Naive thymus-derived CD4-positive, alpha-beta T cell (primary cell): Measurements from ENCODE around the gene HOTAIR. TPM values are rescaled to one million over a fixed set of nuclear protein-coding genes. Genes with fewer than 3 reads are reported as not detected.

Source experiments
- ATAC-seq: fragments of 150-1000 bp; cut with Tn5 transposase; 2 replicates; pipeline ENCODE4 v1.10.0; 2021; ENCODE audit warnings: mild to moderate bottlenecking, moderate library complexity
- CTCF ChIA-PET: fragments of 350-600 bp; sonication (Branson Sonifier 250); formaldehyde crosslinking; loops from one replicate; lab custom pipeline; 2021; ENCODE audit warnings: antibody characterized with exemption; lab: Charles Lee
- POLR2A ChIA-PET: fragments of 350-600 bp; sonication (Branson Sonifier 250); formaldehyde crosslinking; loops from one replicate; lab custom pipeline; 2021; ENCODE audit warnings: antibody characterized with exemption, inconsistent platforms; lab: Charles Lee
- DNase-seq, 9 donors: peaks; one replicate each; pipeline versions ENCODE4 v3.0.0 to v3.0.0-alpha.2; 2020 to 2022; ENCODE audit warnings: mixed read lengths in 1 of 9
- H3K27ac ChIP-seq: one replicate; pipeline ENCODE4 v1.7.0; 2013; ENCODE audit warnings: mild to moderate bottlenecking, low read depth, low read length, moderate library complexity
- H3K27me3 ChIP-seq, 2 donors: one replicate each; pipeline ENCODE4 v1.7.0; 2013; ENCODE audit warnings: low read length in 2 of 2, mild to moderate bottlenecking in 2 of 2, moderate library complexity in 2 of 2; ENCODE audit not compliant: control insufficient read depth in 2 of 2, insufficient read depth in 2 of 2
- H3K36me3 ChIP-seq, 3 experiments: 1 replicate in 2 of 3; 2 replicates in 1 of 3; pipeline ENCODE4 v1.7.0; 2013; ENCODE audit warnings: low read length in 3 of 3, mild to moderate bottlenecking in 3 of 3, moderate library complexity in 1 of 3; ENCODE audit not compliant: insufficient read depth in 3 of 3, control insufficient read depth in 2 of 3
- H3K4me1 ChIP-seq, 2 donors: one replicate each; pipeline ENCODE4 v1.7.0; 2013; ENCODE audit warnings: low read length in 2 of 2, mild to moderate bottlenecking in 2 of 2, moderate library complexity in 1 of 2; ENCODE audit not compliant: control insufficient read depth in 2 of 2, insufficient read depth in 2 of 2
- H3K4me3 ChIP-seq: 2 replicates; pipeline ENCODE4 v1.7.0; 2013; ENCODE audit warnings: mild to moderate bottlenecking, low read length
- H3K9me3 ChIP-seq, 3 experiments: 1 replicate in 2 of 3; 2 replicates in 1 of 3; pipeline ENCODE4 v1.7.0; 2013; ENCODE audit warnings: low read length in 3 of 3; ENCODE audit not compliant: control insufficient read depth in 2 of 3
- H3K27ac Mint-ChIP-seq, 9 donors: one replicate each; pipeline ENCODE4 v1.8.0; 2020 to 2022; ENCODE audit warnings: mixed read lengths in 9 of 9, mild to moderate bottlenecking in 8 of 9, moderate library complexity in 5 of 9, inconsistent platforms in 2 of 9
- H3K27me3 Mint-ChIP-seq, 5 donors: one replicate each; pipeline ENCODE4 v1.8.0; 2021 to 2022; ENCODE audit warnings: mixed read lengths in 5 of 5, mild to moderate bottlenecking in 1 of 5
- H3K36me3 Mint-ChIP-seq, 5 donors: one replicate each; pipeline ENCODE4 v1.8.0; 2020 to 2022; ENCODE audit warnings: mixed read lengths in 5 of 5, mild to moderate bottlenecking in 3 of 5, inconsistent platforms in 1 of 5
- H3K4me1 Mint-ChIP-seq, 7 donors: one replicate each; pipeline ENCODE4 v1.8.0; 2020 to 2022; ENCODE audit warnings: mixed read lengths in 7 of 7, mild to moderate bottlenecking in 3 of 7, inconsistent platforms in 1 of 7
- H3K4me3 Mint-ChIP-seq, 10 donors: one replicate each; pipeline ENCODE4 v1.8.0; 2020 to 2022; ENCODE audit warnings: mild to moderate bottlenecking in 10 of 10, mixed read lengths in 10 of 10, moderate library complexity in 6 of 10, inconsistent platforms in 2 of 10
- H3K9me3 Mint-ChIP-seq, 11 donors: one replicate each; pipeline ENCODE4 v1.8.0; 2020 to 2022; ENCODE audit warnings: mixed read lengths in 11 of 11, mild to moderate bottlenecking in 4 of 11, inconsistent platforms in 1 of 11, moderate library complexity in 1 of 11
- intact Hi-C, 2 donors: fragments of 100-400 bp; cut with micrococcal nuclease; formaldehyde crosslinking; loops; one replicate each; pipeline ENCODE4 v1.15.1; 2023
- polyA plus RNA-seq, 2 donors: library from polyadenylated mRNA; unstranded; fragments of 300-500 nt; fragmentation: Illumina TruSeq; gene quantifications; one replicate each; pipeline ENCODE4 v1.2.3, GENCODE V29; 2021
- total RNA-seq, 6 experiments: library from RNA in 5 of 6; stranded (reverse) in 5 of 6; gene quantifications; 1 replicate in 5 of 6; 2 replicates in 1 of 6; pipeline ENCODE4 v1.2.3 and lab custom pipeline; 2021 to 2026

The HOTAIR gene
- total and polyA plus RNA-seq, 7 experiments from 2014 or later: not detected

GRCh38 chr12:54019924-54020590 is 45.3 kb upstream of the HOTAIR start:
- Mint-ChIP-seq H3K27ac (no peak overlapping the region), H3K36me3 (no peaks in the 10 kb centered on the region)
- DNase-seq: no peak

GRCh38 chr12:54019091-54019811 is 44.5 kb upstream of the HOTAIR start:
- CTCF ChIA-PET: no interaction called here
- Histone ChIP-seq H3K27me3 (peaks cover 16 to 51% of the 10 kb centered on the region in 2 donors), H3K9me3 (no peaks in the 10 kb centered on the region), H3K27ac (no peak overlapping the region), H3K36me3 (no peaks in the 10 kb centered on the region), H3K4me3 (no peak overlapping the region), H3K4me1 (peaks cover 7 to 15% of the 10 kb centered on the region in 2 donors)
- Mint-ChIP-seq H3K27me3 (peaks cover 71 to 91% (median 78%) of the 10 kb centered on the region in 5 donors), H3K27ac (no peak overlapping the region), H3K4me1 (peaks cover 6 to 33% (median 18%) of the 10 kb centered on the region in 7 donors), H3K36me3 (no peaks in the 10 kb centered on the region), H3K9me3 (peaks cover 0 to 3% (median 0%) of the 10 kb centered on the region in 11 donors), H3K4me3 (peak overlapping the region in 5 of 10 donors; percentile 7 to 66 (median 29))
- DNase-seq (no peak), ATAC-seq (no peak)
- intact Hi-C loops: no loop called here
- POLR2A ChIA-PET: no interaction called here

More at GRCh38 chr12:54019924-54020590, 45.3 kb upstream of the HOTAIR start:
- Mint-ChIP-seq H3K4me3 (peak overlapping the region in 4 of 10 donors; percentile 7 to 69 (median 46)), H3K9me3 (peaks cover 0 to 3% (median 0%) of the 10 kb centered on the region in 11 donors), H3K4me1 (peaks cover 0 to 26% (median 13%) of the 10 kb centered on the region in 7 donors), H3K27me3 (peaks cover 68 to 91% (median 75%) of the 10 kb centered on the region in 5 donors)
- ATAC-seq: no peak
- no peak overlapping the region for H3K4me3 ChIP-seq
- peaks cover under 1 to 15% of the 10 kb centered on the region in 2 donors for H3K4me1 ChIP-seq
- intact Hi-C loops: no loop called here
- CTCF ChIA-PET: interaction anchor here (0.7 kb wide), 1 partner anchor 188 kb away, joined by 3 read pairs; no protein-coding TSS in a partner anchor
- H3K36me3 ChIP-seq: no peaks in the 10 kb centered on the region
- H3K27me3 ChIP-seq: peaks cover 11 to 42% of the 10 kb centered on the region in 2 donors
- no peak overlapping the region for H3K27ac ChIP-seq
- POLR2A ChIA-PET: no interaction called here
- H3K9me3 ChIP-seq: no peaks in the 10 kb centered on the region

GRCh38 chr12:54018468-54018984 is 43.8 kb upstream of the HOTAIR start:
- peak overlapping the region in 1 of 9 donors; percentile 16 for H3K27ac Mint-ChIP-seq
- POLR2A ChIA-PET: no interaction called here

GRCh38 chr12:54017878-54018467 is 43.2 kb upstream of the HOTAIR start:
- POLR2A ChIA-PET: interaction anchor here (1.0 kb wide), 1 partner anchor 183 kb away, joined by 4 read pairs; no protein-coding TSS in a partner anchor
- peak overlapping the region; percentile 69 to 89 (median 84) for H3K4me3 Mint-ChIP-seq
- ATAC-seq: peak; percentile 86

More at GRCh38 chr12:54018468-54018984, 43.8 kb upstream of the HOTAIR start:
- Histone ChIP-seq H3K4me1 (peaks cover 7 to 15% of the 10 kb centered on the region in 2 donors), H3K9me3 (no peaks in the 10 kb centered on the region), H3K36me3 (no peaks in the 10 kb centered on the region), H3K4me3 (peak overlapping the region; percentile 58), H3K27me3 (peaks cover 16 to 58% of the 10 kb centered on the region in 2 donors), H3K27ac (no peak overlapping the region)
- Mint-ChIP-seq H3K4me3 (peak overlapping the region in 9 of 10 donors; percentile 42 to 89 (median 84)), H3K9me3 (peaks cover 0 to 4% (median 0%) of the 10 kb centered on the region in 11 donors), H3K27me3 (peaks cover 68 to 92% (median 78%) of the 10 kb centered on the region in 5 donors), H3K4me1 (peaks cover 6 to 33% (median 18%) of the 10 kb centered on the region in 7 donors), H3K36me3 (no peaks in the 10 kb centered on the region)
- intact Hi-C loops: loop anchor here in 1 of 2 donors (1.0 kb wide), 1 partner anchor 14 kb away; no protein-coding TSS in a partner anchor
- DNase-seq (no peak), ATAC-seq (no peak)
- CTCF ChIA-PET: no interaction called here

GRCh38 chr12:54017027-54017788 is 42.5 kb upstream of the HOTAIR start:
- Mint-ChIP-seq H3K4me1 (peaks cover 6 to 33% (median 18%) of the 10 kb centered on the region in 7 donors), H3K27ac (peak overlapping the region in 4 of 9 donors; percentile 19 to 72 (median 29)), H3K36me3 (no peaks in the 10 kb centered on the region), H3K27me3 (peaks cover 69 to 92% (median 78%) of the 10 kb centered on the region in 5 donors), H3K9me3 (peaks cover 0 to 4% (median 0%) of the 10 kb centered on the region in 11 donors), H3K4me3 (peak overlapping the region; percentile 69 to 89 (median 84))
- peaks cover 16 to 55% of the 10 kb centered on the region in 2 donors for H3K27me3 ChIP-seq
- no peaks in the 10 kb centered on the region for H3K9me3 ChIP-seq
- H3K27ac ChIP-seq: no peak overlapping the region
- intact Hi-C loops: loop anchor here (1.0 to 2.0 kb wide), 2 partner anchors 11 to 14 kb away; no protein-coding TSS in a partner anchor
- peaks cover 7 to 15% of the 10 kb centered on the region in 2 donors for H3K4me1 ChIP-seq
- peak overlapping the region; percentile 58 for H3K4me3 ChIP-seq
- no peaks in the 10 kb centered on the region for H3K36me3 ChIP-seq
- DNase-seq: no peak
- ATAC-seq: peak; percentile 31
- CTCF ChIA-PET: interaction anchor here (0.8 to 1.8 kb wide), 5 partner anchors 11 to 184 kb away, joined by 3 to 8 read pairs (median 3); partner anchors contain the start of gene HOXC5
- POLR2A ChIA-PET: interaction anchor here (0.7 to 1.4 kb wide), 6 partner anchors 8 to 371 kb away, joined by 3 to 6 read pairs (median 4); no protein-coding TSS in a partner anchor

More at GRCh38 chr12:54017878-54018467, 43.2 kb upstream of the HOTAIR start:
- Mint-ChIP-seq H3K4me1 (peaks cover 6 to 33% (median 18%) of the 10 kb centered on the region in 7 donors), H3K27ac (peak overlapping the region in 2 of 9 donors; percentile 10 to 42), H3K27me3 (peaks cover 68 to 92% (median 78%) of the 10 kb centered on the region in 5 donors), H3K9me3 (peaks cover 0 to 4% (median 0%) of the 10 kb centered on the region in 11 donors), H3K36me3 (no peaks in the 10 kb centered on the region)
- Histone ChIP-seq H3K27ac (no peak overlapping the region), H3K36me3 (no peaks in the 10 kb centered on the region), H3K9me3 (no peaks in the 10 kb centered on the region), H3K4me1 (peaks cover 7 to 15% of the 10 kb centered on the region in 2 donors), H3K4me3 (peak overlapping the region; percentile 58), H3K27me3 (peaks cover 16 to 58% of the 10 kb centered on the region in 2 donors)
- CTCF ChIA-PET: interaction anchor here (0.9 to 1.8 kb wide), 4 partner anchors 11 to 183 kb away, joined by 3 to 8 read pairs (median 4); partner anchors contain the start of gene HOXC5
- intact Hi-C loops: loop anchor here (1.0 to 2.0 kb wide), 3 partner anchors 12 to 15 kb away; no protein-coding TSS in a partner anchor
- DNase-seq: peak; percentile 50 to 73 (median 67)
